ENCODE measurements around the gene ZCCHC14. TPM values are rescaled to one million over a fixed set of nuclear protein-coding genes. Genes with fewer than 3 reads are reported as not detected.

The ZCCHC14 gene
- total RNA-seq, 1 donor from 2014 or later, result 44.8 TPM

DNA sequence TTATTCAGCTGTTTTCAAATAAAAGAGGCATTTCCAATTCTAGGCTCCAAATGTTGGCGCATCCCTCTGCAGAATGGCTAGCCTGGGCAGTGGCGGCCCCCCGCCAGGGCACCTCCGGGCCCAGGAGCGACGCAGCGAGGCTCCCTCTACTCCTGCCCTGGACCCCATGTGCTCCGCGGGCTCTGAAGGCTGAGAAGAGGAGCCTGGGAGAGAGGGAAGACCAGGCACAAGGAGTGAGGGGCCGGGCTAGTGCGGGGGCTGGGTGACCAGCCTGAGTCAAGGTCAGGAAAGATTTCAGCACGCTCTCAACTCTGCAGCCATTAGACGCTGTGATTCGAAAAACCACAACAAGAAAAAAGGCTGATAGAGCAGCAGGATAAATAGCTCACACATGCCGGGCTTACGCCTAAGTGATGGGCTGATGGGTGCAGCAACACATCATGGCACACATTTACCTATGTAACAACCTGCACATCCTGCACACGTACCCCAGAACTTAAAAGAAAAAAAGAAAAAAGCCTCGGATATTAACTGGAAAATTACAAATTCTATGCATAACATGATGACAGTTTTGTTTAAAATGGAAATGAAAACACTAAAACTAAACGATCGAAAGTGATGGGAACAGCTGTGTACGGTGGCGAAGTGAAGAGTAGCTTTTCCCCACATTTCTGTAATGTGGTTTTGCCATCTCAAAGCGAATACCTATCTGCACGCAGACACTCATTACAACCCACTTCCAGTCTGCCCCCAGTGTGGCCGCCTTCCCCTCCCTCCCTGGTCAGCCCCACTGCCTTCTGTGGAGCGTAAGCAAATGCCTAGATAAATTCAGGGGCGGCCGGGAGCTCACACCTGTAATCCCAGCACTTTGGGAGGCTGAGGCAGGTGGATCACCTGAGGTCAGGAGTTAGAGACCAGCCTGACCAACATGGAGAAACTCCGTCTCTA is 56.3 kb downstream of the ZCCHC14 start:
- Mint-ChIP-seq H3K9me3 (ENCODE audit: unreplicated experiment) (no peaks in the 10 kb centered on the region), H3K4me3 (ENCODE audit: unreplicated experiment) (peak overlapping the region; percentile 44), H3K4me1 (ENCODE audit: unreplicated experiment) (peaks cover 37% of the 10 kb centered on the region), H3K27ac (ENCODE audit: unreplicated experiment) (peak overlapping the region; percentile 78), H3K27me3 (ENCODE audit: unreplicated experiment) (no peaks in the 10 kb centered on the region), H3K36me3 (ENCODE audit: unreplicated experiment) (peaks cover 7% of the 10 kb centered on the region)
- TF ChIP-seq, protein P1, sequence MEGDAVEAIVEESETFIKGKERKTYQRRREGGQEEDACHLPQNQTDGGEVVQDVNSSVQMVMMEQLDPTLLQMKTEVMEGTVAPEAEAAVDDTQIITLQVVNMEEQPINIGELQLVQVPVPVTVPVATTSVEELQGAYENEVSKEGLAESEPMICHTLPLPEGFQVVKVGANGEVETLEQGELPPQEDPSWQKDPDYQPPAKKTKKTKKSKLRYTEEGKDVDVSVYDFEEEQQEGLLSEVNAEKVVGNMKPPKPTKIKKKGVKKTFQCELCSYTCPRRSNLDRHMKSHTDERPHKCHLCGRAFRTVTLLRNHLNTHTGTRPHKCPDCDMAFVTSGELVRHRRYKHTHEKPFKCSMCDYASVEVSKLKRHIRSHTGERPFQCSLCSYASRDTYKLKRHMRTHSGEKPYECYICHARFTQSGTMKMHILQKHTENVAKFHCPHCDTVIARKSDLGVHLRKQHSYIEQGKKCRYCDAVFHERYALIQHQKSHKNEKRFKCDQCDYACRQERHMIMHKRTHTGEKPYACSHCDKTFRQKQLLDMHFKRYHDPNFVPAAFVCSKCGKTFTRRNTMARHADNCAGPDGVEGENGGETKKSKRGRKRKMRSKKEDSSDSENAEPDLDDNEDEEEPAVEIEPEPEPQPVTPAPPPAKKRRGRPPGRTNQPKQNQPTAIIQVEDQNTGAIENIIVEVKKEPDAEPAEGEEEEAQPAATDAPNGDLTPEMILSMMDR (IDR thresholded peaks at IDR 0.05), result no peak
- no peak for DNase-seq (ENCODE audit: extremely low spot score, unreplicated experiment)

DNA sequence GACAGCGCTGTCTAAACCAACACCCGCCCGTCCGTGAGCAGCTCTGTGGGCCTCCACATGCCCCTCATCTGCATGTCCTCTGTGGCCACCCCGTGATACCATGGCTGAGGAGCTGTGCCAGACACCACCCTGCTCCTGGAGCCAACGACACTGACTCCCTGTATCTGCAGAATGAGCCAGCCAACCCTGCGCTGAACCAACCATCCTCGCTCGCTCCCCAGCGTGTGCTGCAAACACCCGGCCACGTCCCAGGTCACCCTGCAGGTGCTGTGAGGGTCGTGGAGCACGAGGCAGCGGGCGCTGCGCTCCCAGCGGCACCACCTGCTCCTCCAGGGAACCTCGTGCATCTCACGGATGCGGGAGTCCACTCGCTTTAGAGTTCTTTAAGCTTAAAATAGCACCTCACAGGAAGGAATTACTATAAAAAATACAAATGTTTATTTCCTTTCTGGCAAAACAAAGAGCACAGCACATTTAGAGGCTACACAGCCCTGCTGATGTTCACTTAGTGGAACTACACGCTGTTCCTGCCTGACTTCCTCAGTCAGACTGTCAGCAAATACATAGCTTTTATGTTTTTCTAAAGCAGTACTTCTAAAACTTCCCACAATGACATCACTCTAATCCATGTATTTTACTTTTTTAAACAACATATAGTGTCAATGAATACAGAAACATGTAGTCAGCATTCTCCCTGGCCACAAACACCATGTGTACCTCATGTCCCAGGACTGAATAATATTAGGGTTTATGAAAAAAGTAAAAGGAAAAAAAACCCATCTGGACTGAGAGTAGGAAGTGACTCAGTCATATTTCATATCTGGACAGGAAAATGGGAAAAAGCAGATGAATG is 57.2 kb downstream of the ZCCHC14 start:
- no peak for DNase-seq (ENCODE audit: extremely low spot score, unreplicated experiment)
- no peaks in the 10 kb centered on the region for H3K9me3 Mint-ChIP-seq (ENCODE audit: unreplicated experiment)
- TF ChIP-seq, protein P1 (IDR thresholded peaks at IDR 0.05), result no peak

DNA sequence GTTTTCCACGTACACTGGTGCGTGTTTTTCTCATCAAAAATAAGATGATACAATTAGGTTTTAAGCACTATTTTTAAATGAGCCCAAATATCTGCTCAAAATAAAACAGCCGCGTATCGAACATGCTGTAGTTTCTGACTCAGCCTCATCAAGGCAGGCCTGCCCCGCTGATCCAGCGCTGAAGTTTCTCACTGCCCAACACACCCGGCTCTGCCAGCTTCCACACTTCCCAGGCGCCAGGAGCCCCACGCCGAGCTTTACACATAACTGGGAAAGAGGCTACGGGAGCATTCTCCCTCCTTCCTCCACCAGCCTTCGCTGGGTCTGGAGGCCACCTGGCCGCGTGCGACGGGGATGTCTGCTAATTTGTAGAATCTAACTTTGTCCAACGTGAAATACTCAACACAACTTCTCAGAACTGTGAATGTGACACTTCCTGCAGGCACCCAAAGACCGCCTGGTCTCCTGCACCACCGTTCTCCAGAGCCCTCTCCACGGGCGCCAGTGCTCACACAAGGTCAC is 58.6 kb downstream of the ZCCHC14 start:
- no peaks in the 10 kb centered on the region for H3K9me3 Mint-ChIP-seq (ENCODE audit: unreplicated experiment)
- no peak overlapping the region for H3K4me3 Mint-ChIP-seq (ENCODE audit: unreplicated experiment)
- TF ChIP-seq, protein P1 (IDR thresholded peaks at IDR 0.05), result no peak
- no peaks in the 10 kb centered on the region for H3K27me3 Mint-ChIP-seq (ENCODE audit: unreplicated experiment)
- no peak overlapping the region for H3K27ac Mint-ChIP-seq (ENCODE audit: unreplicated experiment)
- peaks cover 9% of the 10 kb centered on the region for H3K36me3 Mint-ChIP-seq (ENCODE audit: unreplicated experiment)
- H3K4me1 Mint-ChIP-seq (ENCODE audit: unreplicated experiment), result peaks cover 39% of the 10 kb centered on the region
- DNase-seq (ENCODE audit: extremely low spot score, unreplicated experiment), result no peak

More for the DNA sequence above, 57.2 kb downstream of the ZCCHC14 start:
- Mint-ChIP-seq H3K27ac (ENCODE audit: unreplicated experiment) (peak overlapping the region; percentile 78), H3K4me1 (ENCODE audit: unreplicated experiment) (peaks cover 38% of the 10 kb centered on the region), H3K4me3 (ENCODE audit: unreplicated experiment) (no peak overlapping the region), H3K36me3 (ENCODE audit: unreplicated experiment) (peaks cover 5% of the 10 kb centered on the region), H3K27me3 (ENCODE audit: unreplicated experiment) (no peaks in the 10 kb centered on the region)

DNA sequence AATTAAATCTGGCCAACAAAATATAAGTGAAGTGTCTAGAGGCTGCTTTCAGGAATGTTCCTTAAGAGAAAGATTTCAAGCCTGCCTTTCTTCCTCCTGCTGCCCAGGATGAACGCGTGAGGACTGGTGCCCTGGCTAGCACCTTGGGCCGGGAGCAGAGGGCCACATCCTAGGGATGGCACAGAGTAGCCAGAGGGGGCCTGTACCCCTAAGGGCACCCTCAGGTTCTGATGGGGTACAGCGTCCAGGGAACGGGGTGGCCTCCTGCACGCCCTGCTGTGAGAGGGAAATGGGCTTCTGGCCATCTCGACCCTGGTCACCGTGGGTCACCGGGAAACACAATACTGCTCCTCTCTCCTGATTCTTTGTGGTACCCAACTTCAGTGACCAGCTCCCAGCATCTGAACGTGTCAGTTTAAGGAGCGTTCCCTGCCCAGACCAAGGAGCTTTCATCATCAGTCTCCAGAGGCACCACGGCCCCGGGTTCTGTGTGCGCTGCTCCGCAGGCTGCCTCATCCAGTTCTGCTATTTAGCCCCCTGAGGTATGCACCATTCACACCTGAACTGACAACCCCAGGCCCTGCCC is 60.4 kb downstream of the ZCCHC14 start:
- Mint-ChIP-seq H3K4me1 (ENCODE audit: unreplicated experiment) (peaks cover 38% of the 10 kb centered on the region), H3K27ac (ENCODE audit: unreplicated experiment) (peak overlapping the region; percentile 76), H3K9me3 (ENCODE audit: unreplicated experiment) (no peaks in the 10 kb centered on the region), H3K36me3 (ENCODE audit: unreplicated experiment) (peaks cover 16% of the 10 kb centered on the region), H3K4me3 (ENCODE audit: unreplicated experiment) (no peak overlapping the region), H3K27me3 (ENCODE audit: unreplicated experiment) (no peaks in the 10 kb centered on the region)
- TF ChIP-seq, protein P1 (IDR thresholded peaks at IDR 0.05), result no peak
- no peak for DNase-seq (ENCODE audit: extremely low spot score, unreplicated experiment)

Measured in osteocyte (in vitro differentiated cells).